B cell (primary cell): ENCODE data around the gene PDIA2. TPM values are rescaled to one million over a fixed set of nuclear protein-coding genes. Genes with fewer than 3 reads are reported as not detected.

Experiments used
- ATAC-seq: fragments of 200-7000 bp; cut with Tn5 transposase; one replicate; pipeline ENCODE4 v1.10.0; 2021; ENCODE audit warnings: low read depth, mild to moderate bottlenecking, moderate number of reproducible peaks, moderate library complexity
- CTCF ChIA-PET: fragments of 350-600 bp; sonication (Branson Sonifier 250); formaldehyde crosslinking; loops from one replicate; lab custom pipeline; 2021; ENCODE audit warnings: antibody characterized with exemption, inconsistent platforms; lab: Charles Lee
- POLR2A ChIA-PET: fragments of 350-600 bp; sonication (Branson Sonifier 250); formaldehyde crosslinking; loops from one replicate; lab custom pipeline; 2021; ENCODE audit warnings: antibody characterized with exemption; lab: Charles Lee
- DNase-seq: peaks from one replicate; pipeline ENCODE4 v3.0.0; 2013
- H2AFZ ChIP-seq: 2 replicates; pipeline ENCODE4 v1.6.1; 2012; ENCODE audit warnings: mild to moderate bottlenecking, low read depth, low read length; ENCODE audit not compliant: insufficient read depth, poor library complexity, severe bottlenecking
- H3K27ac ChIP-seq, 2 donors: 1 replicate in 1 of 2; 2 replicates in 1 of 2; pipeline ENCODE4 v1.5.1; 2012 to 2013; ENCODE audit warnings: low read length in 2 of 2, mild to moderate bottlenecking in 2 of 2, moderate library complexity in 1 of 2
- H3K27me3 ChIP-seq, 4 experiments: fragments of 200-600 bp in 1 of 4; sonication (generic) in 1 of 4; replicated peaks in 1 of 4; 1 replicate in 2 of 4; 2 replicates in 2 of 4; pipeline versions ENCODE4 v1.6.1 to v1.7.0; 2013 to 2016; ENCODE audit warnings: low read length in 3 of 4, mild to moderate bottlenecking in 2 of 4, mixed read lengths in 1 of 4, moderate library complexity in 1 of 4; ENCODE audit not compliant: insufficient read depth in 4 of 4, control insufficient read depth in 3 of 4; ENCODE audit errors: control extremely low read depth in 1 of 4
- H3K36me3 ChIP-seq, 2 experiments: replicated peaks in 1 of 2; 1 replicate in 1 of 2; 2 replicates in 1 of 2; pipeline versions ENCODE4 v1.6.1 to v1.7.1; 2013; ENCODE audit warnings: low read length in 1 of 2; ENCODE audit not compliant: insufficient read depth in 2 of 2, control insufficient read depth in 1 of 2; ENCODE audit errors: control extremely low read depth in 1 of 2, extremely low read depth in 1 of 2
- H3K4me1 ChIP-seq, 2 donors: fragments of 200-600 bp in 1 of 2; sonication (generic) in 1 of 2; 1 replicate in 1 of 2; 2 replicates in 1 of 2; pipeline versions ENCODE4 v1.5.1 to v1.6.1; 2013 to 2017; ENCODE audit warnings: low read length in 2 of 2; ENCODE audit not compliant: control insufficient read depth in 2 of 2, insufficient read depth in 2 of 2
- H3K4me2 ChIP-seq: replicated peaks from 2 replicates; pipeline ENCODE3; 2012; ENCODE audit warnings: mild to moderate bottlenecking, low read depth, low read length; ENCODE audit not compliant: poor library complexity, severe bottlenecking
- H3K4me3 ChIP-seq, 5 experiments: fragments of 200-600 bp in 1 of 5; sonication (generic) in 1 of 5; 1 replicate in 3 of 5; 2 replicates in 2 of 5; pipeline versions ENCODE4 v1.5.1 to v1.7.0; 2011 to 2016; ENCODE audit warnings: low read length in 4 of 5, mild to moderate bottlenecking in 4 of 5, low read depth in 2 of 5, control low read depth in 1 of 5, moderate library complexity in 1 of 5; ENCODE audit not compliant: insufficient read depth in 1 of 5; ENCODE audit errors: control extremely low read depth in 1 of 5, extremely low read depth in 1 of 5
- H3K79me2 ChIP-seq: fragments of 200-600 bp; sonication (generic); one replicate; pipeline ENCODE4 v1.6.0; 2016; ENCODE audit warnings: low read length; ENCODE audit not compliant: control insufficient read depth, insufficient read depth
- H3K9ac ChIP-seq: fragments of 200-600 bp; sonication (generic); 2 replicates; pipeline ENCODE4 v1.6.1; 2017; ENCODE audit warnings: mild to moderate bottlenecking, low read length, moderate library complexity
- H3K9me3 ChIP-seq, 3 donors: one replicate each; pipeline versions ENCODE4 v1.6.1 to v1.7.1; 2013; ENCODE audit warnings: low read length in 2 of 3; ENCODE audit not compliant: control insufficient read depth in 2 of 3, insufficient read depth in 1 of 3; ENCODE audit errors: control extremely low read depth in 1 of 3
- H4K20me1 ChIP-seq: 2 replicates; pipeline ENCODE4 v1.6.0; 2012; ENCODE audit warnings: mild to moderate bottlenecking, low read length; ENCODE audit not compliant: insufficient read depth, control insufficient read depth, poor library complexity, severe bottlenecking
- H3K27ac Mint-ChIP-seq: one replicate; pipeline ENCODE4 v1.8.0; 2021; ENCODE audit warnings: mixed read lengths
- H3K27me3 Mint-ChIP-seq: one replicate; pipeline ENCODE4 v1.8.0; 2021; ENCODE audit warnings: mixed read lengths
- H3K4me1 Mint-ChIP-seq: one replicate; pipeline ENCODE4 v1.8.0; 2021; ENCODE audit warnings: mixed read lengths
- H3K4me3 Mint-ChIP-seq: one replicate; pipeline ENCODE4 v1.8.0; 2021; ENCODE audit warnings: mixed read lengths
- H3K9me3 Mint-ChIP-seq: one replicate; pipeline ENCODE4 v1.8.0; 2022; ENCODE audit warnings: mixed read lengths; ENCODE audit not compliant: insufficient read depth
- CTCF ChIP-seq: fragments of 200-600 bp; IDR thresholded peaks from one replicate; pipeline ENCODE4 v1.8.0; 2022; ENCODE audit warnings: antibody characterized with exemption, mild to moderate bottlenecking
- EZH2 ChIP-seq: IDR thresholded peaks from 2 replicates; pipeline ENCODE4 v1.6.1; 2012; ENCODE audit warnings: borderline replicate concordance, low read depth, mild to moderate bottlenecking, moderate library complexity, low read length; ENCODE audit not compliant: insufficient read depth, poor library complexity, severe bottlenecking
- WGBS: methylation state at CpG from one replicate; pipeline ENCODE4 v1.1.5; 2013; ENCODE audit warnings: missing lambda C conversion rate; ENCODE audit not compliant: insufficient coverage; 5-methylcytosine and 5-hydroxymethylcytosine counted together
- intact Hi-C: fragments of 100-400 bp; cut with micrococcal nuclease; formaldehyde crosslinking; loops from one replicate; pipeline ENCODE4 v1.10.0; 2022
- polyA plus RNA-seq: library from polyadenylated mRNA; depleted of rRNA; stranded (reverse); fragments of >200 nt; gene quantifications from 2 replicates; pipeline ENCODE4 v1.2.3, GENCODE V29; 2012
- total RNA-seq, 2 donors: library from RNA; stranded (reverse); fragments of 120-200 nt in 1 of 2; gene quantifications; 1 replicate in 1 of 2; 2 replicates in 1 of 2; pipeline versions ENCODE4 v1.2.3 to v1.2.4, GENCODE V29; 2013 to 2022

PDIA2 gene
- total and polyA plus RNA-seq, 2 donors (not counting 1 experiment from before 2014, with no cell fraction given) = 0.06 TPM; not detected in 1

DNA sequence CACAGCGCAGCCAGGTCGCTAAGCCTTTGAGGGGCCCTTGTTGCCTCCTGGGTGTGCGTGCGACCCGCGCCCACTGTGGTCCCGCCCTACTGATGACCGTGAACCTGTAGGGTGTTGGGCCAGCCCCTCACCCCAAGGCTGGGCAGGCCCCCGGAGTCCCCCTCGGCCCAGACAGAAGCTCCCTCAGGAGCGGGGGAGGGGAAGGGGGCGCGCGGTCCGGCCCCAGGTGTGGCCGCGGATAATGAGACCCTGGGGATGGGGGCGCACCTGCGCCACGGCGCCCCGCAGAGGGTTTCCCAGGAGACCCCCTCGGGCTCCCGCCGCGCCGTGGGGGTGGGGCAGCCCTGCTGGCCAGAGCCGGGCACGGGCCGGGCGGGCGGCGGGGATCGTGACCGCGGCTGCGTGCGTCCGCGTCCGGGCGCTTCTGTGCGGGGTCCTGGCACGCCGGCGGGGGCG lies 2.9 kb upstream of the PDIA2 start:
- no peak for ATAC-seq
- H3K4me3 Mint-ChIP-seq = peak overlapping the region; percentile 26

DNA sequence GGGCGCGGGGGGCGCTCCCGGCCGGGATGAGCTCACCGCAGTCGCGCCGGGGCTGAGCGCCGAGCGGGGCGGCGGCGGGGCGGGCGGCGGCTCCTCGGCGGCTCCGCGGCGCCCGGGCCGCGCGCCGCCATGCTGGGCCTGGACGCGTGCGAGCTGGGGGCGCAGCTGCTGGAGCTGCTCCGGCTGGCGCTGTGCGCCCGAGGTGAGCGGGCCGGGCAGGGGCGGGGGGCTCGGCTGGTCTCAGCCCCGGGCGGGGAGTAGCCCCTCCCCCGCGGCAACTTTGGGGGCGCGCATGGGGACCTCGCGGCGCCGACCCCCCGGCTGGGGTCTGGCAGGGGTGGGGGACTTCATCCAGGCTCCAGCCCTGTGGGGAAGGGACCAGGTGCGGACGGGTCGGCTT lies 2.4 kb upstream of the PDIA2 start, which contains the start of gene ARHGDIG:
Gene ARHGDIG (plus strand): TSS at position 40 of the 400 bp plus-strand sequence. CDS start 90 bp downstream, at position 130.
- no peaks in the 10 kb centered on the region for H3K9me3 ChIP-seq
- Mint-ChIP-seq H3K4me3 (peak within 1 kb of the TSS; percentile 26), H3K27ac (no peak within 1 kb of the TSS), H3K27me3 (peaks cover 15% of the 10 kb centered on the region), H3K4me1 (peaks cover 4% of the 10 kb centered on the region), H3K9me3 (no peaks in the 10 kb centered on the region)
- H3K36me3 ChIP-seq = no peaks in the 10 kb centered on the region
- ChIA-PET CTCF (no interaction called here), POLR2A (no interaction called here)
- no peak within 1 kb of the TSS for H3K9ac ChIP-seq
- H3K4me1 ChIP-seq = peaks cover 0 to 7% of the 10 kb centered on the region in 2 donors
- under 1% methylated on average over 54 of the region's 54 CpGs for WGBS
- intact Hi-C loops = no loop called here
- no peak within 1 kb of the TSS for H3K27ac ChIP-seq
- no peaks in the 10 kb centered on the region for H3K79me2 ChIP-seq
- peaks cover 0 to 29% (median 3%) of the 10 kb centered on the region in 4 experiments for H3K27me3 ChIP-seq
- H3K4me2 ChIP-seq = peak within 1 kb of the TSS; percentile 52
- H2AFZ ChIP-seq = no peak within 1 kb of the TSS
- no peak within 1 kb of the TSS for H3K4me3 ChIP-seq
- DNase-seq = no peak
- no peaks in the 10 kb centered on the region for H4K20me1 ChIP-seq
- TF ChIP-seq CTCF (no peak), EZH2 (no peak)
- ATAC-seq = no peak

More for the DNA sequence above, 2.9 kb upstream of the PDIA2 start:
- peaks cover 7% of the 10 kb centered on the region for H3K4me1 Mint-ChIP-seq
- Histone ChIP-seq H3K9me3 (no peaks in the 10 kb centered on the region), H3K79me2 (no peaks in the 10 kb centered on the region), H3K27me3 (peaks cover 0 to 32% (median 5%) of the 10 kb centered on the region in 4 experiments), H3K4me1 (peaks cover 0 to 11% of the 10 kb centered on the region in 2 donors), H3K27ac (no peak overlapping the region), H4K20me1 (no peaks in the 10 kb centered on the region), H3K4me2 (peak overlapping the region; percentile 15), H3K4me3 (no peak overlapping the region), H2AFZ (no peak overlapping the region), H3K9ac (no peak overlapping the region), H3K36me3 (no peaks in the 10 kb centered on the region)
- intact Hi-C loops = no loop called here
- CTCF ChIA-PET = no interaction called here
- WGBS = 14% methylated on average over 47 of the region's 47 CpGs
- no peak for TF ChIP-seq CTCF
- no peak for TF ChIP-seq EZH2
- H3K9me3 Mint-ChIP-seq = no peaks in the 10 kb centered on the region
- H3K27ac Mint-ChIP-seq = no peak overlapping the region
- POLR2A ChIA-PET = no interaction called here
- no peak for DNase-seq
- H3K27me3 Mint-ChIP-seq = peaks cover 18% of the 10 kb centered on the region
